ENCODE results near the gene CEMP1.

GRCh38 chr16:2529061-2529931 lies 1.9 kb downstream of the CEMP1 start:
- TF ChIP-seq CTCF (IDR thresholded peaks at IDR 0.05) (no peak), ZNF512 (CRISPR knock-in tag; IDR thresholded peaks at IDR 0.05; ENCODE audit: borderline replicate concordance) (no peak), CREB1 (CRISPR knock-in tag; IDR thresholded peaks at IDR 0.05) (no peak), NFATC4 (CRISPR knock-in tag; IDR thresholded peaks at IDR 0.05) (no peak), MLX (CRISPR knock-in tag; IDR thresholded peaks at IDR 0.05) (no peak), NR1H2 (CRISPR knock-in tag; IDR thresholded peaks at IDR 0.05) (no peak)
